Measurements from ENCODE around the gene ZMYND8.

ZMYND8 gene

GRCh38 chr20:47165376-47165865 lies 191.1 kb downstream of the ZMYND8 start:
- no peak for DNase-seq

- no peak for DNase-seq
Observed at GRCh38 chr20:47164140-47164539, 192.4 kb downstream of the ZMYND8 start.

GRCh38 chr20:47161411-47161810 lies 195.1 kb downstream of the ZMYND8 start:
- no peak for DNase-seq

- no peak for DNase-seq
Observed at GRCh38 chr20:47160992-47161391, 195.5 kb downstream of the ZMYND8 start.

- no peak for DNase-seq
Observed at GRCh38 chr20:47160240-47160639, 196.3 kb downstream of the ZMYND8 start.
